HG03432 (cell line): ENCODE measurements around the gene HOXA9.

Source experiments
- ATAC-seq: cut with Tn5 transposase; IDR thresholded peaks from one replicate; pipeline ENCODE4 v1.9.1; 2021; ENCODE audit warnings: mild to moderate bottlenecking, moderate library complexity; ENCODE audit not compliant: unreplicated experiment

The HOXA9 gene

GRCh38 chr7:27129729-27130539, 35.4 kb downstream of the HOXA9 start:
- no peak for ATAC-seq

DNA sequence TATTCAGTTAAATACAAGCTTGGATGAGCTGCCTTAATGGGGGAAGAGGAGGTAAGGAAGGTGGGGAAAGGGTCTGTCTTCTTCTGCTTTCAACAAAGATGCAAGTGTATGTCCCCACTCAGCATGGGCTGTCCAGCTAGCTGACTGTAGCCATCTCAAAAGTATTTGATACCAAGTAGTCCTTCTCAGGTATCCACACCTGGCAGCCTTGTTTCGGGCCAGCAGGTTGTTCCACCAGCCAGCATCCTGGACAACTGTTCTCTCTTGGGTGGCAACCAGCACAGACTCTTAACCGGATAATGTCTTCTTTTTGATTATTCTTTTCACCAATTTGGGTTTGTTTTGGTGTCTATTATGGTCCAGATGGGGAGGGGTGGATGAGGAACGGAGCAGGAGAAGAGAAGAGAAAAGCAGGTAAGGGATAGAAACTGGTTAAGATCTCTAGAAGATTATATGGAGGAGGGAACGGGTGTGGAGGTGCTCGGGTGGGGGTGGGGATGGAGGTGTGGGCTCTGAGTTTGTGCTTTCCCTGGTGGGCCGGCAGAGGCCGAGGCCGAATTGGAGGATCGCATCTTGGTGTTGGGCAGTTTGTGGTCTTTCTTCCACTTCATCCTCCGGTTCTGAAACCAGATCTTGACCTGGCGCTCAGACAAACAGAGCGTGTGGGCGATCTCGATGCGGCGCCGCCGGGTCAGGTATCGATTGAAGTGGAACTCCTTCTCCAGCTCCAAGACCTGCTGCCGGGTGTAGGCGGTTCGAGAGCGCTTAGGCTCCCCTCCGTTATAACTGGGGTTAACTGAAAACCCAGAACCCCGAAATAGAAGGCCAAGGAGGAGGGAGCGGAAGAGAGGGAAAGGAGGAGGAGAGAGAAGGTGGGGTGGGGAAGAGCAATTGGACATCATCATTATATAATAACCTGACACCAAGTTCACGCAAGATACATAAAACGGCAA, 36.3 kb downstream of the HOXA9 start:
- ATAC-seq: no peak

DNA sequence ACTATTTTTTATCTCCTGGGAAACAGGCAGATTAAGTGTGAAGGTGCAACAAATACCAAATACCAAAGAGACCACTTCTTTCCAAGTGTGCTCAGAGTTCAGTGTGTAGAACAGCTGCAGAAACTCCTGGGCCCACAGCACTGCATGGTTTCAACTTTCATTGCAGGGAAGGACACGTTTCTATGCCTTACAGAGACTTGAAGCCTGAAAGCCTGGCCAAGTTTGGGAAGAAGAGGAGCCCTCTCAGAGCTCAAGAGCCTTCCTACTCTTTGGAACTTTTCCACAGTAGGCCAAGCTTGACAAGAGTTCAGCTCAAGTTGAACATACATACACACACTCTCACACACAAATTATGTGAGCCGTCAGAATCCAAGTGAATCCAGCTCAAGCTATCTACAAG, 37.3 kb downstream of the HOXA9 start:
- no peak for ATAC-seq

GRCh38 chr7:27126596-27127327, 38.6 kb downstream of the HOXA9 start:
- no peak for ATAC-seq

DNA sequence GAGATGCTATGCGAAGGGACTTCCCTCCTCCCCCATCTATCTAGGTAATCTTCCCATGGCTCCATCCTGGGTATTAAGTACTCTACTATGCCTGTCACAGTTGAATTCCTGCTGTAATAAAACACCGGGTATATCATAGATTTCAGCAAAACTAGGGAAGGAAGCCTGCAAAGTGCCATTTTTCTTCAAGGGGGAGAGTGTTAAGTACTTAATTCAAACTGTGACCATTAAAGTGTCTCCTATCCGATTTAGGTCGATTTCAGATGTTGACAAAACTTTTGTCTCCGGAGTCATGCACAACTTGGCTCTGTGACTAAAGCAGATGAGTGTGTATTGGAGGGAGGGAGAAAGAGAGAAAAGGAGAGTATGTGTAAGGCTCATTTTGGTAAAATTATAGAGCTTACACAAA, 39.3 kb downstream of the HOXA9 start:
- no peak for ATAC-seq

DNA sequence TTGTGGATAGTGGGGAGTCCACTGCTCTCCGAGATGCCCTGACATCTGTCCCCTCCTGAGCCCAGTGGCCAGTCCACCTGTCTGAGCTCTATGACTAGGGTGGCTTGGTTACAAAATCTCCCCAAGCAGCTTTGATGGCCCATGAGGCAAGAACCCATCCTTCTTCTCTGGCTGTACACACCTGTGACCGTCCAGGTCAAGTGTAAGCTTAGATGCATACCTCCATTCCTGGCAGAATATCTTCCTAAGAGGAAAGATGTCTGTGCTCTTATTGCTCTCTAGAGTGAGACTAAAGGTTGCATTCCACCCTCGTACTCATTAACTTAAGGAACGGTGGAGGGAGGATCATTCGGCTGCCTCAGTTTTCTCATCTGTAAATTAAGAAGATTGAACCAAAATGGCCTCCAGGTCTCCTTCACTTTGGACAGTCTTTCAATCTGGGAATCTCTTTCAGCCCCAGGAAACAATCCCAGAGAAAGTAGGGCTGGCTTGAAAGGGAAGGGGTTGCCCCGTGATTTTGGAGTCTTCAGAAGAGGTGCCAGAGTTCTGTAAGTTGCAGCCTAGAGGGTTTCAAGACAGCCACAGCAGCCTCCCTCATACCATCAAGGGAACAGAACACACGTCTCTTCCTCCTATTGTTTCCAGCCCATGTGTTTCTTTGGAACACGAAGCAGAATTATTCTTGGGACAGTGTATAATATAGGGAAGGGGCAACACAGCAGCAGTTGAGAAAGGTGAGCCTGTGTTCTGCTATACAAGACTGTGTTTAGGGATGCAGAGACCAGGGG, 40.2 kb downstream of the HOXA9 start:
- ATAC-seq: no peak

GRCh38 chr7:27124096-27124901, 41.0 kb downstream of the HOXA9 start:
- no peak for ATAC-seq

- no peak for ATAC-seq
These were observed 41.8 kb downstream of the HOXA9 start for GRCh38 chr7:27123477-27124053.

- ATAC-seq: no peak
These were observed 42.3 kb downstream of the HOXA9 start for GRCh38 chr7:27123007-27123476.

- no peak for ATAC-seq
These were observed 43.0 kb downstream of the HOXA9 start for GRCh38 chr7:27122077-27122910.

DNA sequence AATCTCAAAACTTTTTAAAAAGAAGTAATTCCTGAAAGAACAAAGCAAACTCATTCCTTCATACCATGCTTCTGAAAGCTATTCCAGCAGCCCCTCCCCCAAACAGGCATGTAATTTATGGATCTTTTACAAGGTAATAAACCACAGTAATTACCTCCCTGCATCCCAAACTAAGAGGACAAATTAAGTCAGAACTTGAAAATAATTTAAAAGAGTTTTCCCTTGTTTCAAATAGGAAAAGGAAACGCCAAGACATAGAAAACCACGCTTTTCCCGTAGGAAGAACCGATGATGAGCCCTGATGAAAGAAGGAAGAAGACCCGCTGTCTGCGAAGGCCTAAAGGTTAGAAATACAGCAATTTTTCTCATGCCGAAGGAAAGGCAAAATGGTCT, 43.7 kb downstream of the HOXA9 start:
- ATAC-seq: no peak

- ATAC-seq: no peak
These were observed 45.9 kb downstream of the HOXA9 start for GRCh38 chr7:27119412-27119911.

GRCh38 chr7:27118580-27118979, 46.8 kb downstream of the HOXA9 start:
- no peak for ATAC-seq

DNA sequence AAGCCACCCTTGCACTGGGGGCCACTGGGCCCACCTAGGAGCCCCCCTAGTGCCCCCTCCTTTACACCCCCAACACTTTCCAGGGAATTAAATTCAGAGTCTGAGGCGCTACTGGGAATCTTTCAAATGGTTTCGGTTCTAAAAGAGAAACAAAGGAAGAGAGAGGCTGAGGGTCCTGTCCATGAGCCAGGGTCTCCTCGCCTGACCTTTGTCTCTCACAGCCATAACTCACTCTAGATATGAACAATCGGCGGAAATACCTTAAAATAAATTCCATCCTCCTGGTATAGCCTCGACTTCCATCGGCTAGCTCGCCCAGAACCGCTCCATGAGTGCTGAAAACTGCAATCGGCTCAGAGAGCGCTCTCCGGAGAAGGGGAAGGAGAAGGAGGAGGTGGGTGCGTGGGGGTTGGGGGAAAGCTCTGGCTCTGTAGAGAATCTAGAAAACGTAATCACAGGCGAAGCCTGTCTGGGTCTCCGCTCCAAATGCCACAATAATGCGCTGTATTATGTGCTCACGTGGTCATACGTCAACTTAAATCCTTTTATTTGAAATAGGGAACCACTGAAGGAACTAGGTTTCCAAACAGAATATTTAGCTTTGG, 47.3 kb downstream of the HOXA9 start:
- ATAC-seq: no peak

DNA sequence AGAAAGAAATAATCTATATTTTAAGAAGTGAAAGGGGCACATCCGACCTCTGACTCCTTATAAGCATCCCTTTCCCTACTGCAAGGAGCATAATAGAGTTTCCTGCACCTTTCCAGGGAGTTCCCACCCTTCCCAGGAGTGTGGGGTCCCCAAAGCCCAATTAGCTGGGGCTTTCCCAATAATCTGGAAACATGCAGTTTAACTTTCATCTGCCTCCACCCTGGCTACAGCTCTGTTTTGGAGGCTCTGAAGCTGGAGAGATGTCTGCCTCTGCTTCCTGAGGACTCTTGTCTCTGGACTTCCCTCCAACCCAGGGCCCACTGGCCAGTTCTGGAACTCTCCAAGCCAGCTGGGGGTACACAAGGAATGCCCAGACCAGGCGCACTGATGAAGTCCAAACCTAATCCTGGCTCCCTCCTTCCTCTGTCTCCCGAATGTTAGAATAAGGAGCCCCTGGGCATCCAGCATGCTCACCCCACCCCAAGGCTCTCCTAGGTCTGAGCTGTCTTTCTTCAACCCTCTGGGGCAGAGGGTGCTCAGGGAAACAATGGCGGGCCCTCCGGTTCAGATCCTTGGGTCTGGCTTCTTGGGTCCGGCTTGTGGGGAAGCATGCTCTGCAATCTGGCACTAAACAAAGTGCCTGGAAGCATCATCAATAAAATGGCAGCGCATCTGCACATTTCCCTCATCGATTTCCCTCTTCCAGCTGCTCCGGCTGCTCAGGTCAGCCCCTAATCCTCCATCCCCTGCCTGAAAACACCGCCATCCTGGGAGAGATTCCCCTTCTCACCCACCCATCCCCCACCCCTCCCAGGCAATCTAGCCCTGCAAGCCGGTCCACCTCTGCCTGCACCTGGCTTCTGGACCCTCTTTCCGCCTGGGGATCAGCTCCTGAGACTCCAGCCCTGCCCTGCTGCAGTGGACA, 48.1 kb downstream of the HOXA9 start:
- no peak for ATAC-seq
